ENCODE results near the gene HIVEP3.

The HIVEP3 gene

DNA sequence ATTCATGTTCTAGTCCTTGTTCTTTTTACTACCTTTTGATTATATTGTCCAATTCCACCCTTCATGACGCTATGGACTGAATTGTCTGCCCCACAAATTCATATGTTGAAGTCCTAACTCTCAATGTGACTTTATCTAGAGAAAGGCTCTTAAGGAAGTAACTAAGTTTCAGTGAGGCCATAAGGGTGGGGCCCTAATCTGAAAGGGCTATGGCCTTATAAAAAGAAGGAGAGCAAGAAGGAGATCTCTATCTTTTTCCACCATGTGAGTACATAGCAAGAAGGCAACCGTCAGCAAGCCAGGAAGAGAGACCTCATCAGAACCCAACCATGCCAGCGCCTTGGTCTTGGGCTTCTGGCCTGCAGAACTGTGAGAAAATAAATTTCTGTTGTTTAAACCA, 95.9 kb downstream of the HIVEP3 start (continued):
- no peak for TF ChIP-seq SCRT1 (tag by site-specific recombination; IDR thresholded peaks at IDR 0.05; ENCODE audit: borderline replicate concordance)

GRCh38 chr1:41819843-41820242, 98.9 kb downstream of the HIVEP3 start:
- no peaks in the 10 kb centered on the region for H3K9me3 ChIP-seq (ENCODE audit: control insufficient read depth, insufficient read depth, low read depth, low read length)
- H3K4me1 ChIP-seq (ENCODE audit: control insufficient read depth, insufficient read depth, low read length): 0 out of 2 replicates have a peak, but pooled peaks cover 4% of the 10 kb centered on the region
- no peaks in the 10 kb centered on the region for H3K36me3 ChIP-seq (ENCODE audit: control insufficient read depth in 2 of 2, insufficient read depth in 1 of 2, low read length in 2 of 2)
- CTCF ChIA-PET: interaction anchor here (0.7 to 4.5 kb wide), 2 partner anchors 8 to 43 kb away, joined by 4 to 27 read pairs; no protein-coding TSS in a partner anchor
- no peak for TF ChIP-seq ZNF501 (tag by site-specific recombination; IDR thresholded peaks at IDR 0.05)
- no peak for TF ChIP-seq FEZF1 (tag by site-specific recombination; IDR thresholded peaks at IDR 0.05)
- TF ChIP-seq, protein P1, sequence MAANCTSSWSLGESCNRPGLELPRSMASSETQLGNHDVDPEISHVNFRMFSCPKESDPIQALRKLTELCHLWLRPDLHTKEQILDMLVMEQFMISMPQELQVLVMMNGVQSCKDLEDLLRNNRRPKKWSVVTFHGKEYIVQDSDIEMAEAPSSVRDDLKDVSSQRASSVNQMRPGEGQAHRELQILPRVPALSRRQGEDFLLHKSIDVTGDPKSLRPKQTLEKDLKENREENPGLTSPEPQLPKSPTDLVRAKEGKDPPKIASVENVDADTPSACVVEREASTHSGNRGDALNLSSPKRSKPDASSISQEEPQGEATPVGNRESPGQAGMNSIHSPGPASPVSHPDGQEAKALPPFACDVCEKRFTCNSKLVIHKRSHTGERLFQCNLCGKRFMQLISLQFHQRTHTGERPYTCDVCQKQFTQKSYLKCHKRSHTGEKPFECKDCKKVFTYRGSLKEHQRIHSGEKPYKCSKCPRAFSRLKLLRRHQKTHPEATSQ (tag by site-specific recombination; IDR thresholded peaks at IDR 0.05): no peak
- no peak for TF ChIP-seq KLF8 (tag by site-specific recombination; IDR thresholded peaks at IDR 0.05)
- no peak for TF ChIP-seq ZNF140 (tag by site-specific recombination; IDR thresholded peaks at IDR 0.05)
- TF ChIP-seq, protein P2, sequence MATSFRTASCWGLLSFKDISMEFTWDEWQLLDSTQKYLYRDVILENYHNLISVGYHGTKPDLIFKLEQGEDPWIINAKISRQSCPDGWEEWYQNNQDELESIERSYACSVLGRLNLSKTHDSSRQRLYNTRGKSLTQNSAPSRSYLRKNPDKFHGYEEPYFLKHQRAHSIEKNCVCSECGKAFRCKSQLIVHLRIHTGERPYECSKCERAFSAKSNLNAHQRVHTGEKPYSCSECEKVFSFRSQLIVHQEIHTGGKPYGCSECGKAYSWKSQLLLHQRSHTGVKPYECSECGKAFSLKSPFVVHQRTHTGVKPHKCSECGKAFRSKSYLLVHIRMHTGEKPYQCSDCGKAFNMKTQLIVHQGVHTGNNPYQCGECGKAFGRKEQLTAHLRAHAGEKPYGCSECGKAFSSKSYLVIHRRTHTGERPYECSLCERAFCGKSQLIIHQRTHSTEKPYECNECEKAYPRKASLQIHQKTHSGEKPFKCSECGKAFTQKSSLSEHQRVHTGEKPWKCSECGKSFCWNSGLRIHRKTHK (tag by site-specific recombination; IDR thresholded peaks at IDR 0.05): no peak
- H3K27ac ChIP-seq (ENCODE audit: extremely low read depth, low read depth, low read length): no peak overlapping the region
- no peak overlapping the region for H3K4me3 ChIP-seq (ENCODE audit: low read depth, low read length)
- POLR2A ChIA-PET: no interaction called here

DNA sequence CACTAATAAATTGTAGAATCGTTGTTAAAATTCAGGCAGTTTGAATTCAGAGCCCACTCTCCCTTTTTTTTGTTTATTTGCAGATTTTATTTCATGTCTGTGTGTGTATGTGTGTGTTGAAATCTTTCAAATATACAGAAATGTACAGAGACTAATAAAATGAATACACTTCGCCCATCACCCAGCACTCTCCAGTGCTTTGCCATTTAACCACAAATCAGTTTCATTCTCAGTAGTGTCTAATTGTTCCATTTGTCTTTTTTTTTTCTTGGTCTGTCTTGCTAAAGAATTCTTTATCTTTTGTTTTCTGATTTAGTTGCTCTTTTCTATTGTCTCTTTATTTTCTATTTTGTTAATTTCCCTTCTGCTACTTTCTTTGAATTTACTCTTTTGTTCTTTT, 99.7 kb downstream of the HIVEP3 start:
- Histone ChIP-seq H3K36me3 (ENCODE audit: control insufficient read depth in 2 of 2, insufficient read depth in 1 of 2, low read length in 2 of 2) (no peaks in the 10 kb centered on the region), H3K4me1 (ENCODE audit: control insufficient read depth, insufficient read depth, low read length) (0 out of 2 replicates have a peak, but pooled peaks cover 4% of the 10 kb centered on the region), H3K9me3 (ENCODE audit: control insufficient read depth, insufficient read depth, low read depth, low read length) (no peaks in the 10 kb centered on the region), H3K27ac (ENCODE audit: extremely low read depth, low read depth, low read length) (no peak overlapping the region), H3K4me3 (ENCODE audit: low read depth, low read length) (no peak overlapping the region)
- TF ChIP-seq ZNF354C (tag by site-specific recombination; IDR thresholded peaks at IDR 0.05; ENCODE audit: borderline replicate concordance, low read depth) (no peak), ZNF600 (tag by site-specific recombination; IDR thresholded peaks at IDR 0.05) (no peak), ZNF114 (tag by site-specific recombination; IDR thresholded peaks at IDR 0.05) (no peak), ZNF174 (tag by site-specific recombination; IDR thresholded peaks at IDR 0.05) (no peak), ZNF10 (tag by site-specific recombination; IDR thresholded peaks at IDR 0.05) (no peak), BCL11B (tag by site-specific recombination; IDR thresholded peaks at IDR 0.05; ENCODE audit: low read depth) (no peak), GLI4 (tag by site-specific recombination; IDR thresholded peaks at IDR 0.05) (no peak), GLIS2 (tag by site-specific recombination; IDR thresholded peaks at IDR 0.05) (no peak), ZNF830 (tag by site-specific recombination; IDR thresholded peaks at IDR 0.05; ENCODE audit: low read depth) (no peak), ZNF184 (tag by site-specific recombination; IDR thresholded peaks at IDR 0.05) (no peak), PRDM10 (tag by site-specific recombination; IDR thresholded peaks at IDR 0.05) (no peak), ZNF610 (tag by site-specific recombination; IDR thresholded peaks at IDR 0.05; ENCODE audit: borderline replicate concordance) (no peak), KLF9 (tag by site-specific recombination; IDR thresholded peaks at IDR 0.05; ENCODE audit: low read depth) (no peak), ZNF514 (tag by site-specific recombination; IDR thresholded peaks at IDR 0.05) (no peak), PRDM1 (tag by site-specific recombination; IDR thresholded peaks at IDR 0.05) (no peak)
- TF ChIP-seq, protein P3, sequence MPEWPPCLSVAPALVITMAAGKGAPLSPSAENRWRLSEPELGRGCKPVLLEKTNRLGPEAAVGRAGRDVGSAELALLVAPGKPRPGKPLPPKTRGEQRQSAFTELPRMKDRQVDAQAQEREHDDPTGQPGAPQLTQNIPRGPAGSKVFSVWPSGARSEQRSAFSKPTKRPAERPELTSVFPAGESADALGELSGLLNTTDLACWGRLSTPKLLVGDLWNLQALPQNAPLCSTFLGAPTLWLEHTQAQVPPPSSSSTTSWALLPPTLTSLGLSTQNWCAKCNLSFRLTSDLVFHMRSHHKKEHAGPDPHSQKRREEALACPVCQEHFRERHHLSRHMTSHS (tag by site-specific recombination; IDR thresholded peaks at IDR 0.05): no peak
- ChIA-PET CTCF (interaction anchor here (0.7 kb wide), 1 partner anchor 44 kb away, joined by 4 read pairs; no protein-coding TSS in a partner anchor), POLR2A (no interaction called here)

Measured in HEK293 (cell line).